ENCODE measurements around the gene AGRN. TPM values are rescaled to one million over a fixed set of nuclear protein-coding genes. Genes with fewer than 3 reads are reported as not detected.

AGRN gene
- polyA plus RNA-seq, 1 experiment = 28.3 TPM

GRCh38 chr1:1069056-1069710 is 49.3 kb downstream of the AGRN start:
- Histone ChIP-seq H3K27ac (ENCODE audit: low read depth, low read length) (no peak overlapping the region), H3K4me3 (ENCODE audit: low read depth, low read length) (peak overlapping the region; percentile 74), H3K9me3 (ENCODE audit: control insufficient read depth, insufficient read depth, low read length) (peaks cover 3% of the 10 kb centered on the region; the same call in 1 of the 2 replicates), H3K27me3 (ENCODE audit: control insufficient read depth, insufficient read depth, low read length) (no peaks in the 10 kb centered on the region)
- no peak for TF ChIP-seq CTCF (IDR thresholded peaks at IDR 0.05; ENCODE audit: low read depth, low read length)
- DNase-seq (ENCODE audit: low read depth, low spot score) = no peak
- ChIA-PET CTCF (no interaction called here), POLR2A (no interaction called here)

- no peak overlapping the region for H3K27ac ChIP-seq (ENCODE audit: low read depth, low read length)
- DNase-seq (ENCODE audit: low read depth, low spot score) = no peak
- peaks cover 2% of the 10 kb centered on the region for H3K27me3 ChIP-seq (ENCODE audit: control insufficient read depth, insufficient read depth, low read length)
- ChIA-PET CTCF (interaction anchor here (0.6 kb wide), 1 partner anchor 165 kb away, joined by 3 read pairs; no protein-coding TSS in a partner anchor), POLR2A (no interaction called here)
- no peak for TF ChIP-seq CTCF (IDR thresholded peaks at IDR 0.05; ENCODE audit: low read depth, low read length)
- no peak overlapping the region; the same call in 1 of the 2 replicates for H3K4me3 ChIP-seq (ENCODE audit: low read depth, low read length)
- H3K9me3 ChIP-seq (ENCODE audit: control insufficient read depth, insufficient read depth, low read length) = peaks cover 3% of the 10 kb centered on the region; the same call in 1 of the 2 replicates
Observed at GRCh38 chr1:1069711-1070676, 50.1 kb downstream of the AGRN start.

- Histone ChIP-seq H3K27me3 (ENCODE audit: control insufficient read depth, insufficient read depth, low read length) (peaks cover 7% of the 10 kb centered on the region), H3K9me3 (ENCODE audit: control insufficient read depth, insufficient read depth, low read length) (peaks cover 3% of the 10 kb centered on the region; the same call in 1 of the 2 replicates), H3K27ac (ENCODE audit: low read depth, low read length) (no peak overlapping the region), H3K4me3 (ENCODE audit: low read depth, low read length) (no peak overlapping the region)
- TF ChIP-seq CTCF (IDR thresholded peaks at IDR 0.05; ENCODE audit: low read depth, low read length) = no peak
- POLR2A ChIA-PET = interaction anchor here (0.6 kb wide), 1 partner anchor 69 kb away, joined by 5 read pairs; no protein-coding TSS in a partner anchor
- no peak for DNase-seq (ENCODE audit: low read depth, low spot score)
- CTCF ChIA-PET = no interaction called here
Observed at GRCh38 chr1:1071486-1072298, 51.8 kb downstream of the AGRN start.

- no peak for TF ChIP-seq CTCF (IDR thresholded peaks at IDR 0.05; ENCODE audit: low read depth, low read length)
- Histone ChIP-seq H3K27me3 (ENCODE audit: control insufficient read depth, insufficient read depth, low read length) (peaks cover 7% of the 10 kb centered on the region), H3K4me3 (ENCODE audit: low read depth, low read length) (no peak overlapping the region), H3K9me3 (ENCODE audit: control insufficient read depth, insufficient read depth, low read length) (peaks cover 3% of the 10 kb centered on the region; the same call in 1 of the 2 replicates), H3K27ac (ENCODE audit: low read depth, low read length) (no peak overlapping the region)
- ChIA-PET POLR2A (no interaction called here), CTCF (no interaction called here)
- DNase-seq (ENCODE audit: low read depth, low spot score) = no peak
Observed at GRCh38 chr1:1072299-1072848, 52.5 kb downstream of the AGRN start.
